MM.1S (cell line): ENCODE results near the gene SPRED1.

Experiments used
- CTCF ChIP-seq: fragments of 300-600 bp; sonication (generic); IDR thresholded peaks from 2 replicates; pipeline ENCODE4 v1.5.1; 2016; ENCODE audit warnings: antibody characterized with exemption, low read length, mixed read lengths
- EZH2phosphoT487 ChIP-seq: fragments of 300-600 bp; sonication (generic); IDR thresholded peaks from 2 replicates; pipeline ENCODE4 v1.6.1; 2018; ENCODE audit warnings: antibody characterized with exemption, low read length

- no peak for TF ChIP-seq CTCF
- no peak for TF ChIP-seq EZH2phosphoT487
These were observed 46.9 kb upstream of the SPRED1 start for GRCh38 chr15:38205526-38206272.
